Measurements from ENCODE around the gene SEPSECS. TPM values are rescaled to one million over a fixed set of nuclear protein-coding genes. Genes with fewer than 3 reads are reported as not detected.

SEPSECS gene
- total and polyA plus RNA-seq, 8 donors = 0.29 to 33.0 (median 3.7) TPM

GRCh38 chr4:25131381-25131780 is 28.9 kb downstream of the SEPSECS start:
- no peak for TF ChIP-seq CTCF (IDR thresholded peaks at IDR 0.05)
- no peaks in the 10 kb centered on the region for H3K9me3 ChIP-seq
- H3K27me3 ChIP-seq = no peaks in the 10 kb centered on the region
- peaks cover 0 to 5% (median 0%) of the 10 kb centered on the region in 4 donors for H3K4me1 ChIP-seq
- no peak for DNase-seq
- H3K27ac ChIP-seq = no peak overlapping the region
- intact Hi-C loops (cut with DNase I; ENCODE audit: low total_unique reads) = no loop called here
- no peak overlapping the region for H3K4me3 ChIP-seq
- H3K36me3 ChIP-seq = peaks cover 0 to 12% (median 5%) of the 10 kb centered on the region in 4 donors
- WGBS, 5 donors = 86 to 97% (median 95%) methylated on average over 2 of the region's 2 CpGs

GRCh38 chr4:25129917-25130316 is 30.3 kb downstream of the SEPSECS start:
- Histone ChIP-seq H3K4me3 (no peak overlapping the region), H3K4me1 (peaks cover 0 to 5% (median 0%) of the 10 kb centered on the region in 4 donors), H3K36me3 (peaks cover 0 to 24% (median 12%) of the 10 kb centered on the region in 4 donors), H3K9me3 (no peaks in the 10 kb centered on the region), H3K27me3 (no peaks in the 10 kb centered on the region), H3K27ac (no peak overlapping the region)
- TF ChIP-seq CTCF (IDR thresholded peaks at IDR 0.05) = no peak
- no peak for TF ChIP-seq POLR2A (IDR thresholded peaks at IDR 0.05)
- TF ChIP-seq POLR2AphosphoS5 (IDR thresholded peaks at IDR 0.05) = no peak
- TF ChIP-seq EP300 (IDR thresholded peaks at IDR 0.05) = no peak
- WGBS, 5 donors = 97 to 100% (median 98%) methylated on average over 1 of the region's 1 CpG
- DNase-seq = no peak
- intact Hi-C loops (cut with DNase I; ENCODE audit: low total_unique reads) = no loop called here

- peaks cover 0 to 5% (median 0%) of the 10 kb centered on the region in 4 donors for H3K4me1 ChIP-seq
- H3K27ac ChIP-seq = no peak overlapping the region
- no peak overlapping the region for H3K4me3 ChIP-seq
- intact Hi-C loops (cut with DNase I; ENCODE audit: low total_unique reads) = no loop called here
- H3K36me3 ChIP-seq = peaks cover 0 to 35% (median 23%) of the 10 kb centered on the region in 4 donors
- TF ChIP-seq CTCF (IDR thresholded peaks at IDR 0.05) (no peak), EP300 (IDR thresholded peaks at IDR 0.05) (no peak), POLR2A (IDR thresholded peaks at IDR 0.05) (no peak), POLR2AphosphoS5 (IDR thresholded peaks at IDR 0.05) (no peak)
- no peak for DNase-seq
- no peaks in the 10 kb centered on the region for H3K9me3 ChIP-seq
- no peaks in the 10 kb centered on the region for H3K27me3 ChIP-seq
Measured at GRCh38 chr4:25128671-25129070, 31.6 kb downstream of the SEPSECS start.

- DNase-seq = no peak
- TF ChIP-seq EP300 (IDR thresholded peaks at IDR 0.05) = no peak
- no peak for TF ChIP-seq POLR2A (IDR thresholded peaks at IDR 0.05)
- no peak for TF ChIP-seq POLR2AphosphoS5 (IDR thresholded peaks at IDR 0.05)
- no peaks in the 10 kb centered on the region for H3K4me1 ChIP-seq
- peaks cover 0 to 58% (median 36%) of the 10 kb centered on the region in 4 donors for H3K36me3 ChIP-seq
- H3K27ac ChIP-seq = no peak overlapping the region
- no peaks in the 10 kb centered on the region for H3K9me3 ChIP-seq
- H3K4me3 ChIP-seq = no peak overlapping the region
- intact Hi-C loops (cut with DNase I; ENCODE audit: low total_unique reads) = no loop called here
- no peaks in the 10 kb centered on the region for H3K27me3 ChIP-seq
- WGBS, 5 donors = 77 to 89% (median 87%) methylated on average over 3 of the region's 3 CpGs
Measured at GRCh38 chr4:25123236-25123635, 37.0 kb downstream of the SEPSECS start.

- Histone ChIP-seq H3K4me3 (no peak overlapping the region), H3K27ac (no peak overlapping the region), H3K4me1 (no peaks in the 10 kb centered on the region), H3K27me3 (no peaks in the 10 kb centered on the region), H3K36me3 (peaks cover 0 to 37% (median 28%) of the 10 kb centered on the region in 4 donors), H3K9me3 (no peaks in the 10 kb centered on the region)
- intact Hi-C loops (cut with DNase I; ENCODE audit: low total_unique reads) = no loop called here
- DNase-seq = no peak
- TF ChIP-seq CTCF (IDR thresholded peaks at IDR 0.05) (no peak), POLR2AphosphoS5 (IDR thresholded peaks at IDR 0.05) (no peak), EP300 (IDR thresholded peaks at IDR 0.05) (no peak), POLR2A (IDR thresholded peaks at IDR 0.05) (no peak)
- WGBS, 5 donors = 84 to 90% (median 86%) methylated on average over 3 of the region's 3 CpGs
Measured at GRCh38 chr4:25120146-25120940, 39.9 kb downstream of the SEPSECS start.

Measured in stomach (tissue), 9 donors.